SH-SY5Y (cell line): Measurements from ENCODE around the gene SVIL.

Experiments
- GATA2 ChIP-seq: IDR thresholded peaks from 2 replicates; pipeline ENCODE4 v1.6.1; 2011; ENCODE audit warnings: mild to moderate bottlenecking, low read depth, low read length
- GATA3 ChIP-seq: IDR thresholded peaks from 2 replicates; pipeline ENCODE4 v1.6.1; 2011; ENCODE audit warnings: low read depth, mild to moderate bottlenecking, low read length, moderate library complexity

Gene SVIL

GRCh38 chr10:29575098-29575455 is 59.7 kb downstream of the SVIL start:
- TF ChIP-seq GATA3 (no peak), GATA2 (no peak)

- TF ChIP-seq GATA2 (no peak), GATA3 (no peak)
Observed at GRCh38 chr10:29569795-29570194, 65.0 kb downstream of the SVIL start.

- no peak for TF ChIP-seq GATA2
- no peak for TF ChIP-seq GATA3
Observed at GRCh38 chr10:29567003-29567402, 67.8 kb downstream of the SVIL start.

GRCh38 chr10:29563420-29564035 is 71.2 kb downstream of the SVIL start:
- TF ChIP-seq GATA2: no peak
- TF ChIP-seq GATA3: no peak

GRCh38 chr10:29559996-29560395 is 74.8 kb downstream of the SVIL start:
- no peak for TF ChIP-seq GATA3
- no peak for TF ChIP-seq GATA2

GRCh38 chr10:29557665-29558064 is 77.1 kb downstream of the SVIL start:
- TF ChIP-seq GATA3 (no peak), GATA2 (no peak)

GRCh38 chr10:29555746-29556481 is 78.9 kb downstream of the SVIL start:
- TF ChIP-seq GATA2: no peak
- no peak for TF ChIP-seq GATA3

GRCh38 chr10:29555091-29555745 is 79.6 kb downstream of the SVIL start:
- TF ChIP-seq GATA2 (no peak), GATA3 (no peak)

- no peak for TF ChIP-seq GATA2
Observed at GRCh38 chr10:29554660-29555059, 80.1 kb downstream of the SVIL start.

- TF ChIP-seq GATA3 (no peak), GATA2 (no peak)
Observed at GRCh38 chr10:29553544-29554250, 81.1 kb downstream of the SVIL start.

GRCh38 chr10:29546773-29547313 is 87.9 kb downstream of the SVIL start:
- no peak for TF ChIP-seq GATA3
- no peak for TF ChIP-seq GATA2

GRCh38 chr10:29545122-29545521 is 89.6 kb downstream of the SVIL start:
- no peak for TF ChIP-seq GATA2

GRCh38 chr10:29543715-29544114 is 91.1 kb downstream of the SVIL start:
- TF ChIP-seq GATA2 (no peak), GATA3 (no peak)

GRCh38 chr10:29542723-29543122 is 92.0 kb downstream of the SVIL start:
- TF ChIP-seq GATA2: no peak
